Stimulated activated CD4-positive, alpha-beta T cell treated with anti-CD3 and anti-CD28 coated beads, Interleukin-15, amount 100 ng/mL, for 24 hours (primary cell): ENCODE results near the gene SEMA3B.
"Not testable (repeated sequence)": the region's sequence is repeated elsewhere in the genome, so short reads cannot be mapped to it uniquely, and the experiment has no call there.

Source experiments
- DNase-seq: peaks from one replicate; pipeline ENCODE4 v3.0.0-alpha.2; 2020

SEMA3B gene

DNA sequence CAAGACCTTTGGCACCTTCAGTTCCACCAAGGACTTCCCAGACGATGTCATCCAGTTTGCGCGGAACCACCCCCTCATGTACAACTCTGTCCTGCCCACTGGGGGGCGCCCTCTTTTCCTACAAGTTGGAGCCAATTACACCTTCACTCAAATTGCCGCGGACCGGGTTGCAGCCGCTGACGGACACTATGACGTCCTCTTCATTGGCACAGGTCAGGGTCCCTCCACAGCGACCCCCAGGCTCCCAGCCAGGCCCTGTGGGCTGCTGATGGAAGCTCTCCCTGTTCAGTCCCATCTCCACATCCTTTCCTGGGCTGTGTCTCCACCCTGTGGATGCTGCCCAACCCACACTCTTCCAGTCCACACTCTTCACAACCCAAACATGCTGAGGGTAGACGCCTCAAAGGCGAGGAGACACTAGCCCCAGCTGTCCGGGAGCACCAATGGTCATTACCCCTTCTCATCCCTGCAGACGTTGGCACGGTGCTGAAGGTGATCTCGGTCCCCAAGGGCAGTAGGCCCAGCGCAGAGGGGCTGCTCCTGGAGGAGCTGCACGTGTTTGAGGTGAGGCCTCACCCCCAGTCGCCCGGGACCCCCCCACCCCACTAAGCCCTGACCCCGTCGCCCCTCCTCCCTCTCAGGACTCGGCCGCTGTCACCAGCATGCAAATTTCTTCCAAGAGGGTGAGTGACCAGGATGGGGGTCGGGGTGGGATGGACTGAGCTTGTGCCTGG is 5.6 kb downstream of the SEMA3B start:
- DNase-seq: peak; percentile 85

DNA sequence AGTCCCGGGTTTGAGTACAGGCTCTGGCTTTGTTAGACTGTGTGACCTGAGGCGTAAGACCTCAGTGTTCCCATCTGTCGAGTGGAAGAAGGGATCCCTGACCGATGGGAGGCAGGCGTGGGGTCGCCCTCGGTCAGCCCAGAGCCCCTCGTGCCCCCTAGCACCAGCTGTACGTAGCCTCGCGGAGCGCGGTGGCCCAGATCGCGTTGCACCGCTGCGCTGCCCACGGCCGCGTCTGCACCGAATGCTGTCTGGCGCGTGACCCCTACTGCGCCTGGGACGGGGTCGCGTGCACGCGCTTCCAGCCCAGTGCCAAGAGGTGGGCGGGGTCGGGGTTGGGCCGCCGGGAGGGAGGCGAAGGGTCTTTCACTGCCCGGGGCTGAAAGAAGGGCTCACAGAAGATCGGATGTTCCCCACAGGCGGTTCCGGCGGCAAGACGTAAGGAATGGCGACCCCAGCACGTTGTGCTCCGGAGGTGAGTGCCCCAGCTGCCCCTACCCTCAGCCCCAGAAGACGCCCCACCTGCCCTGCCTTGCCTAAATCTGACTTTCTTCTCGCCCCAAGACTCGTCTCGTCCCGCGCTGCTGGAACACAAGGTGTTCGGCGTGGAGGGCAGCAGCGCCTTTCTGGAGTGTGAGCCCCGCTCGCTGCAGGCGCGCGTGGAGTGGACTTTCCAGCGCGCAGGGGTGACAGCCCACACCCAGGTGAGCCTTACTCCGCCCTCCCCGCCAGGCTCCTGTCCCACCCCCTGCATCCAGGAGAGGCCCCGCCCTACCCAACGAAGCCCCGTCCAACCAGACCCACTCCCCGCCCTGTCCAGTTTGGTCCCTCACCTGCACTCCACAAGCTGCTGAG is 6.4 kb downstream of the SEMA3B start:
- no peak for DNase-seq

DNA sequence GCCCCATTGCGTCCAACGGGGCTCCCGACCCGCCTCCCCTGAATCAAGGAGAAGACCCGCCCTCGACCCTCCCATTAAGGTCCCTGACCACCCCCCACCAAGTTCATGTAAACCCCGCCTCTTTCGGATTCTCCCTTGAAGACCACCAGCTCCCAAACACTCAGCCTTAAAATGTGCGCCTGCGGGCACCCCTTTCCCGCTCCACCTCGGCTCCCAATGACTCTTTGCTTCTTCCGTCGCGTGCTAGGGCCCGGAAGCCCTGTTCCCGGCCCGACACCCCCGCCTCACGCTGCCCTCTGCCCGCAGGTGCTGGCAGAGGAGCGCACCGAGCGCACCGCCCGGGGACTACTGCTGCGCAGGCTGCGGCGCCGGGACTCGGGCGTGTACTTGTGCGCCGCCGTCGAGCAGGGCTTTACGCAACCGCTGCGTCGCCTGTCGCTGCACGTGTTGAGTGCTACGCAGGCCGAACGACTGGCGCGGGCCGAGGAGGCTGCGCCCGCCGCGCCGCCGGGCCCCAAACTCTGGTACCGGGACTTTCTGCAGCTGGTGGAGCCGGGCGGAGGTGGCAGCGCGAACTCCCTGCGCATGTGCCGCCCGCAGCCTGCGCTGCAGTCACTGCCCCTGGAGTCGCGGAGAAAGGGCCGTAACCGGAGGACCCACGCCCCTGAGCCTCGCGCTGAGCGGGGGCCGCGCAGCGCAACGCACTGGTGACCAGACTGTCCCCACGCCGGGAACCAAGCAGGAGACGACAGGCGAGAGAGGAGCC is 7.2 kb downstream of the SEMA3B start:
- peak; percentile 57 for DNase-seq

DNA sequence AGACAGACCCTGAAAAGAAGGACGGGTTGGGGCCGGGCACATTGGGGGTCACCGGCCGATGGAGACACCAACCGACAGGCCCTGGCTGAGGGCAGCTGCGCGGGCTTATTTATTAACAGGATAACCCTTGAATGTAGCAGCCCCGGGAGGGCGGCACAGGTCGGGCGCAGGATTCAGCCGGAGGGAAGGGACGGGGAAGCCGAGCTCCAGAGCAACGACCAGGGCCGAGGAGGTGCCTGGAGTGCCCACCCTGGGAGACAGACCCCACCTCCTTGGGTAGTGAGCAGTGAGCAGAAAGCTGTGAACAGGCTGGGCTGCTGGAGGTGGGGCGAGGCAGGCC is 7.8 kb downstream of the SEMA3B start:
- DNase-seq: no peak

DNA sequence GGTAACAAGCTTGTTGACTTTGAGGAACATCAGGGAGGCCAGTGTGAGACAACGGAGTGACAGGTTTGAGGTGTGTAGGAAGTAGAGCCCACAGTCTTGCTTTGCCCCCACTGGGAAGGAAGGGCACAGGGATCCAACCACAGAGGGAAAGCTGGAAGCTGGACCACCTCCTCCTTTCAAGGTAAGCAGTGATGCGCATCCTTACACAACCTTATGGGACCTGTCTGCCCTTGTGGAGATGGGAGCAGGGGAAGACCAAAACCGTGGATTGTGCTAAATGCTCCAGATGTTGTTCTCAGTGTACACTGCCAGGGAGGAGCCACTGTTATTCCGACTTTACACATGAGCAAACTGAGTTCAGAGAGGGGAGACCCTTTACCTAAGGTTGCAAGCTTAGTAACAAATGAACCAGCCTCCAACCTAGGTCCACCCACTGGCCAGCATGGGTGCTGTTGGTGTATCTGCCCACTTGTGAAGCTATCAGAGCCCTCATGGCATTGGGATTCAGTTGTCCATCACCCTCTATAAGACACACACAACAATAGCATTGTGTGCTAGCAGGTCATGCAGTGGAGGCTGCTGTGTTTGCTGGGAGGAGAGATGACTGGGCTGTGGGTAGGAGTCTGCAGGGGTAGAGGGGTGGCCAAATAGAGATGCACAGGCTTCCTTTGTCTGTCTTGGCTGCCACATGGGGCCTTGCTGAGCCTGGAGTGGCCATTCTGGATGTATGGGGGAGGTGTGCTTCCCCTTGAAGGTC is 9.4 kb downstream of the SEMA3B start:
- DNase-seq: no peak

DNA sequence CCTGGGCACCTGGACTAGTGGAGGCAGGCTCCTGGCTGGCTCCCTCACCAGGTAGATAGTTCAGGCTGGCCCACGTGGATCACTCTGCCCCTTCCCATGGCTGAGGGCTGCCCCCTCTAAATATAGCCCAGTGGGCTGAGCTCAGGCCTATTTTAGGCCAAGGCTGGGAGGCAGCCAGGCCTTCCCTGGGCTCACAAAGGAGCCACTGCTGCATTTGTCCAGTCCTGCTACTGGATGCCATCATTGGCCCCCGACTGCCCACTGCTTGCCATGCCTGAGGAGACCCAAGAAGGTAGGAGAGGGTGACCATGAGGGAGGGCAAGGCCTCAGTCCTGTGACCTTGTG is 9.9 kb downstream of the SEMA3B start, which contains the start of gene LSMEM2:
TSS of gene LSMEM2 (plus strand) at position 208 of the 345 bp plus-strand sequence. CDS start at position 235, 27 bp downstream.
- no peak for DNase-seq

DNA sequence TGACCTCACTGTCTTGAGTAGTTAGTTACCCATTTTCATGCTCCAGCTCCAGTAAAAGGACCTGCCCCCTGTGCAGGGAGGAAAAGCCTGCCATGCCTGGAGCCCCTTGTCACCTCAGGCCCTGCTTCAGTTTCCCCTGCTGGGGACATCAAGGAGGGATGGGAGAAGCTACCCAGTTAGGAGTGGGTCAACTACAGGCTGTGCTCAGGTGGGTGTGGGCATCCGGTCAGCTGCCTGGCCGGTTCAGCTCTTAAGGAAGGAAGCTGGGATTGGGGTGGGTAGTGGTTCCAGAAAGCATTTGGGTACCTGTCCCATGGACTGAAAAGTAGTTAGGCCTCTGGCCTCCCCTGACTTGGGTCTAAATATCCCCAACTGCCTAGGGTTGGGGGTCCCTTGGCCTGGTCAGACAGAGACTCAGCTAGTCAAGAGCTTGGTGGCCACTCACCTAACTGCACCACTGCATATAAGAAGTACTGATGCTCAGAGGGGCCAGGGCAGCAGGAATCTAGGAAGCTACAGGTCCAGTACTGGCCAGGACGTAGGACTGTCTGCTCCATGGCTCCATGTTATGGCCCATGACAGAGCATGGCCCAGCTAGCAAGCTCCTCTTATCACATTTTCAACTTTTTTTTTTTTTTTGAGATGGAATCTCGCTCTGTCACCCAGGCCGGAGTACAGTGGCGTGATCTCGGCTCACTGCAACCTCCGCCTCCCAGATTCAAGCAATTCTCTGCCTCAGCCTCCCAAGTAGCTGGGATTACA is 10.5 kb downstream of the SEMA3B start:
- DNase-seq: no peak

DNA sequence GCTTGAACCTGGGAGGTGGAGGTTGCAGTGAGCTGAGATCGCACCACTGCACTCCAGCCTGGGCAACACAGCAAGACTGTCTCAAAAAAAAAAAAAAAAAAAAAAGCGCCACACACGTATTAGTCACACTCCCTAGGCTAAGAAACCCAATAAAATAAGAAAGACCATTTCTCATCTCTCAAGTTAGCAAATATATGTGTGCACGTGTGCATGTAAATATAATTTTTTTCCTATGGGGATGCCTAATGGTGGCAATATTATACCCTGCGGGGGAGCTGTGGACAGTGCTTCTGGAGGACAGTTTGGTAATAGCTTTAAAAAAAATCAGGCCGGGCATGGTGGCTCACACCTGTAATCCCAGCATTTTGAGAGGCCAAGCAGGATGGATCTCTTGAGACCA is 15.2 kb downstream of the SEMA3B start:
- DNase-seq: not testable (repeated sequence)

DNA sequence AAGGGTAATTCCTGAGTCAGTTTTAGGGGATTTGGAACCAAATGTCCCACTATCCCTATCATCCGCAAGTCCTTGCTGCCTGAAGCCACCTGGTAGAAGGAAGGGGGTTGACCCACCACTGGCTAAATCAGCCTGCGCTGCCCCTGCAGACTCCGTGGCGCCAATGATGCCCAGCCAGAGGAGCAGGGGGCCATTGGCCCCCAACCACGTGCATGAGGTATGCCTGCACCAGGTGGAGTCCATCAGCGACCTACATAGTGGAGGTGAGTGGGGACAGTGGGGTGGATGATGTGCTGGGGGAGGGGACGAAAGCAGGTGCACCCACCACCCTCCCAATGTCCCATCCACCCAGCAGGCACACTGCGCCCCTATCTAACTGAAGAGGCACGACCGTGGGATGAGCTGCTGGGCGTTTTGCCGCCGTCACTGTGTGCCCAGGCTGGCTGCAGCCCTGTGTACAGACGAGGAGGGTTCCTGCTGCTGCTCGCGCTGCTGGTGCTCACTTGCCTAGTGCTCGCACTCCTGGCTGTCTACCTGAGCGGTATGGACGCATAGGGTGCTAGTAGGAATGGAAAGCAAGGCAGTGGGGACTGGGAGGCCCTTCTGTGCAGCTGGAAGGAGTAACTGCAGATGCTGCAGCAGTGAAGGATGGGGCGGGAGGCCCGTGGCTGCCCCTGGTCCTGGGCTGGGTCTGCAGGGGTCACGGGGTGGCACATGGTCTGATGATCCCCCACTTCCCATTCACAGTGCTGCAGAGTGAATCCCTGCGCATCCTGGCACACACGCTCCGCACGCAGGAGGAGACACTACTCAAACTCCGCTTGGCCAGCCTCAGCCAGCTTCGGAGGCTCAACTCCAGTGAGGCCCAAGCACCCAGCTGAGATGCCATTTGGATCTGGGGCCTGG is 17.6 kb downstream of the SEMA3B start:
- DNase-seq: no peak

DNA sequence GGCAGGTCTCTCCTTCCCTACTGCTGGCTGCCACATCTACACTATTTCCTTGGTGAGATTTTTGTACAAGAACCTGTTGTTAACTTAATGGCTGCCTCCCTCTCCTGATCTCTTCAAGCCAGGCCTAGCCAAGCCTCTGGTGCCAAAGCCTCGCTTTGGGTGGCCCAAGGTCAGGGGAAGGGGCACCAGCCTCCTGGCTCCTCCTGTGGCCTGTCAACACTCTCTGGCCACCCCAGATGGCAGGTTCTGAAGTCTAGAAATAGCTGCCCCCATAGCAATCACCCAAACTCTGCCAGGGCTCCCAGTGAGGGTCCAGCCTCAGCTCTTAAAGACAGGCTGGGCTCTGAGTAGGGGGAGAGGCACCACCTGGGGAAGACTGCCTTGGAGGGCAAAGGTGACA is 18.3 kb downstream of the SEMA3B start:
- DNase-seq: no peak

DNA sequence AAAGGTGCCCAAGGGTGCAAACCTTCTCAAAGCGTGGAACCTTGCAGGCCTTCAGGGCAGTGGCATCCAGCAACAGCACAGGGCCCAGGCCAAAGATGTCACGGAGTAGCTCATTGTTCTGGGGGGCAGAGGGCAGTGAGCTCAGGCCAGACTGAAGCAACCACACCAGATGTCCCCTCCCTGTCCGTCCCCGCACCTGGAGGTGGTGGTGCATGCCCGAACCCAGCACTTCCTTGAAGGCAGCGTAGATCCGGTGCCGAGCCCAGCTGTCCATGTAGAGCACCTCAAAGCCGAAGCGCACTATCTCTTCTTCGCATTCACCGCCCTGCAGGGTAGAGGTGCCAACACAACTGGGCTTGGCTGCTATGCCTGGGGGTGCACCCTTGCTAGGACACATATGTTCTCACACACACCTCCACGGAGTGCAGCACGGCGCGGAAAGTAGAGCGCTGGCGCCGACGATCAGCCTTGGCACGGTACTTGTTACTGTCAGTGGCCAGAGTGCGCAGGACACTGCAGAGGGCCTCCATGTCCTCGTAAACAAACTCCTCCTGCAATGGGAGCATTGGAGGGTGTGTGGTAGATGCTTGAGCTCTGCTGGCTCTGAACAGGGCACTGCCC is 19.6 kb downstream of the SEMA3B start:
- no peak for DNase-seq

DNA sequence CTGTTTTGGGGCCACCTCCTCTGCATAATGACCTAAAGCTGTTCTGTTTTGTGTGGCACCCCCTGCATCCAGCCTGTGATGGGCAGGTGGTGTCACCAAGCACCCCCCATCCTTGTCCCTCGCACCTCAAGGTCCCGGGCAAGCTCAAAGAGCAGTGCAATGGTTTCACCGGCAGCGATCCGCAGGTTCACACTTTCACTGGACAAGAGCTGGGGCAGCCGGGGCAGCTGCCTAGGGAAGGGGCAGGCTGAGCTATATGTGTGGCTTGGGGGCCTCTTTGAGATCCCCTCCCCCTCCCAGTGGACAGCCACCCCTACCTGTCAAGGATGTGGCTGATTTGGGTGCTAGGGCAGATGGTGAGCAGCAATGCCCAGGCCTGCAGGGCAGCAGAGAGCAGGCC is 20.2 kb downstream of the SEMA3B start:
- no peak for DNase-seq

DNA sequence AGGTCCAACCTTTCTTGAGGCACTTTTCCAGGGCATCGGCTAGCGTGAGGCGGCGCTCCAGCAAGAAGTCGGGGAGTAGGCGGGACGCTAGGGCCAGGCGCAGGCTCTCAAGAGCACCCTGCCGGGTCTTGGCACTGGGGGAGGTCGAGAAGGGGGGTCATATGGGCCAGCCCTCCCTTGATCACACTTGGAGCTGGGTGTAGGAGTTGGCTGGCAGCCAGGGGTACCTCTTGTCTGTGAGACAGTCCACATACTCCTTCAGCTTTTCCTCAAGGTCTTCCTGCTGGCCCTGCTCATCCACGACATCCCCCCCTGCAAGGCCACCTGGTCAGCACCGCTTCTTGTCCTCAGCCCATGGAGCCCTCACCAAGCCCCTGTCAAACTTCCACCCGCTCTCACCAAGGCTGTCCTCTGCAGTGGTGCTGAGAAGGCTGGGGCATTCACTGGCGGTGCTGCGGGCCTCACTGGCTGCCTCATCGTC is 21.3 kb downstream of the SEMA3B start:
- no peak for DNase-seq

DNA sequence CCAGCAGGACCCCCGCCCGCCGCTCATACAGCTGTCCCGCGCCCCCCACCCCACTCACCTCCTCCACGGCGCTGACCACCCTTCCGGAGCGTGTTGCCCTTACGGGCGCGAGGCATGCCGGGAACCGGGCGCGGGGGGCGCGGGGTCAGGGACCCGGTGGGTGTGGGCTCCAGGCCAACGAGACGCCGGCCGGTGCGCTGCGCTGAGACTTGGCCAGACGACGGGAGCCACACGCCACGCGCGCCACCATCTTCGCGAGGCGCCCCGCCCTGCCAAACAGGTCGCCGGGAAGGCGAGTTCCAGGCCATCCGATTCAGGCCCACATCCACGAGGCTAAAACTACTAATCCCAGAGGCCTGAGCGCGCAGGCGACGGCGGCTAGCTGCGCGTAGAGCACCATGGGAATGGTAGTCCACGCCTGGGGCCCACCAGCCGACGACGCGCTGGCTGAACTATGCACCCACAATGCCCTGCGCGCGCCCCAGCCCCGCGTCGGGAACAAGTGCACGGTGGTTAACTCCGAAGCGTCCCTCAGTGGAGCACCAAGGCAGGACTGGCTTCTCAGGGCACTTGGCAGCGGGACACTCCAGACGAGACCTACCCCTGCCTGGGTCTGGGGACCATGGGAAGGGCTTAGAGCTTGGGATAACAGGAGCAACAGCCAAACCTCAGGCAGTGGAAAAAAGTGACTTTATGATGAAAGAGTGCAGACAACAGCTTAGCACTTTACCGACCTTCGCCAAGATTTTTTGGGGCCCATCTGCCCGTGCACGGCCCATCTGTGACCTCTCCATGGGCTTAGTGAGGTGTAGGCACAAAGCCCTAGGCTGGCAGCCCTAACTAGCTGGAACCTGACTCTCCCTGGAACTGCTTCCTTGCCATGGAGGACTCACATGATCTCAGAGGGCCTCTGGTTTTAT is 23.5 kb downstream of the SEMA3B start, which contains the start of gene IFRD2:
TSS of gene IFRD2 (minus strand) at position 271 of the 920 bp plus-strand sequence. CDS start at position 116, 155 bp downstream.
- DNase-seq: peak; percentile 97

DNA sequence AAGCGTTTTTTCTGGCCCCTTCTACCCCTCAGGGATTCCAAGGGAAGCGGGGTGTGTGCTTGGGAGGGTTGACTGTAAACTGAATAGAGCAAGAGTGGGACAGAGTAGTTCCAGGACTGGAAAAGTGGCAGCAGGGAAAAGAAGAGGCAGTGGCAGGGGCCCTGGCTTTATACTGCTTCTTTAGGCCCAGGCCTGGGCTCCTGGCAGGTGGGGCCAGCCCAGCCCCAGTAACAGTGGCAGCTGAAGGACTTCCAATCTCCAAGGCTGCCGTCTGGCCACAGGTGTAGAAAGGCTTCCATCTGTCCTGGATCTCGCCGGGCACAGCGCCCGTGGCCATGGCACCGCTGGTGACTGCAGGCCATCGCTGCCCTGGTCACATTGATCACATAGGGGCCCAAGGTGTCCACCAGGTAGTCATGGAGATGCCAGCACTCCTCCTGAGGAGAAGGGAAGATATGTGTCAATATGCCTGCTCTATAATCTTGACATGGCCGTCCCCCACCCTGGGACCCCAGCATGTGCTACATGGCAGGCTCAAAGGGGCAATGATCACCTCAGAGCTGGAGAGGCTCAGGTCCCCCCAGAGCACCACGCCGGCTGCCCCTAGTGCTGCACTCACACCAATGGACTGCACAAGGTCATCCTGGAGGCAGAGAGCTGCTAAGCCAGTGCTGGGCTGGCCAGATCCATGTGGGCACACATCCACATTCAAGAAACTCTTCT is 24.3 kb downstream of the SEMA3B start:
- DNase-seq: no peak

DNA sequence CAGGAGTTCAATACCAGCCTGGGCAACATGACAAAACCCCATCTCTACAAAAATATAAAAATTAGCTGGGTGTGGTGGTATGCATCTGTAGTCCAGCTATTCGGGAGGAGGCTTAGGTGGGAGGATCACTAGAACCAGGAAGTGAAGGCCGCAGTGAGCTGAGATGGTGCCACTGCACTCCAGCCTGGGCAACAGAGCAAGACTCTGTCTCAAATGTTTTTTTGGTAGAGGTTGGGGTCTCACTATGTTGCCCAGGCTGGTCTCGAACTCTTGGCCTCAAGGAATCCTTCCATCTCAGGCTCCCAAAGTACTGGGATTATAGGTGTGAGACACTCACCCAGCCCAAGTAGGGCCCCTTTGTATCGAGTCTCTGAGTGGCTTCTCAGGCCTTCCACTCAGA is 25.1 kb downstream of the SEMA3B start:
- DNase-seq: no peak

DNA sequence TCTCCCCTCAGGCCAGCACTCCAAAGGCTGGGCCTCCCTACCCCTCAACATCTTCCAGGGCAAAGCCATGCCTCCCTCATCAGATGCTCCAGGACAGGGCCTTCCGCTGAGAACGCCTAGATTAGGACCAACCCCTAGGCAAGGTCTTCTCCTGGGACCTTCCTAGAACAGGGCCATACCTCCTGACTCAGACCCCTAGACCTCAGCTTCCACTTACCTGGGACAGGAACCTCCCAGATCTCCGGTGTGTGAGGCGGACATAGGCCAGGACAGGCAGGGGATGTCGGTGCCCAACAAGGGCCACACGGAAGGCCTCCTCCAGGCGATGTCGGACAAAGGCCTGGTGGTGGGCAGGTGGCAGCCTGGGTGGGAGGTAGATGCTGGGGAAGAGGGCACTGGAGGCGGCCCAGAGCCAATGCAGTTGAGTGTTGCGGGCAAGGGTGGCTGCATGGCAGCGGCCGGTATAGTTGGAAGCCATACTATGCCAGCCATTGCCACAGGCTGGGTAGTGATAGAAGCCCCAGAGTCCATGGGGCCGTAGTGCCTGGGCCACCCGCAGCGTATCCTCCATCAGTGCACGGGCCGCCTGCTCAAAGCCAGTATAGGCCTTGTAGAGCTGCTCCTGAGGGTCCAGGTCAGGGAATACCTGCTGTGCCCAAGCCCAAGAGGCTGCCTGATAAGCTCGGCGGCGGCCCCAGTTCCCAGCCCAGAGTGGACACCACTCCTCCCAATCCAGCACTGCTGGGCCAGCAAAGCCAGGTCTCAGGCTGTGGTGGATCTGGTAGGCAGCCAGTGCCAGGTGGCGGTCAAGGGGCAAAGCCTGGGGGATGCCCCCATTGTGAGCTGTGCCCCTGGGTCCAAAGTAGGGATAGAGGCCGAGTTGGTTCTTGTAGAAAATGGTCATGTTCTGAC is 25.8 kb downstream of the SEMA3B start:
- DNase-seq: no peak
